Esophagus muscularis mucosa (tissue), 4 donors: Measurements from ENCODE around the gene ADCK1.

Experiments
- CTCF ChIP-seq, 3 experiments: fragments of 200-600 bp in 2 of 3; fragments of 450-650 bp in 1 of 3; sonication (generic) in 2 of 3; IDR thresholded peaks; one replicate each; pipeline ENCODE4 v1.5.1; 2017 to 2019; ENCODE audit warnings: antibody characterized with exemption in 3 of 3, mild to moderate bottlenecking in 2 of 3, moderate library complexity in 1 of 3
- EP300 ChIP-seq: sonication (generic); formaldehyde crosslinking; IDR thresholded peaks from one replicate; pipeline ENCODE4 v1.6.1; 2017; ENCODE audit warnings: antibody characterized with exemption
- POLR2A ChIP-seq: fragments of 450-650 bp; IDR thresholded peaks from one replicate; pipeline ENCODE4 v1.6.1; 2017; ENCODE audit warnings: antibody characterized with exemption, moderate library complexity, mild to moderate bottlenecking, low read depth
- POLR2AphosphoS5 ChIP-seq, 2 donors: sonication (generic); formaldehyde crosslinking; IDR thresholded peaks; one replicate each; pipeline ENCODE4 v1.6.1; 2017; ENCODE audit warnings: antibody characterized with exemption in 2 of 2

- TF ChIP-seq POLR2AphosphoS5 (IDR thresholded peaks at IDR 0.05) (no peak), CTCF (IDR thresholded peaks at IDR 0.05) (no peak), POLR2A (no peak), EP300 (no peak)
These were observed 30.8 kb downstream of the ADCK1 start for GRCh38 chr14:77830692-77831091.
